ENCODE results near the gene SIRPD. TPM values are rescaled to one million over a fixed set of nuclear protein-coding genes. Genes with fewer than 3 reads are reported as not detected.
A peak's percentile ranks its signal among the peaks of the same experiment; 100 is the strongest.
"Not testable (repeated sequence)": the region's sequence is repeated elsewhere in the genome, so short reads cannot be mapped to it uniquely, and the experiment has no call there.

SIRPD gene
- total RNA-seq, 2 donors from 2014 or later = 0.24 TPM; not detected in 1

DNA sequence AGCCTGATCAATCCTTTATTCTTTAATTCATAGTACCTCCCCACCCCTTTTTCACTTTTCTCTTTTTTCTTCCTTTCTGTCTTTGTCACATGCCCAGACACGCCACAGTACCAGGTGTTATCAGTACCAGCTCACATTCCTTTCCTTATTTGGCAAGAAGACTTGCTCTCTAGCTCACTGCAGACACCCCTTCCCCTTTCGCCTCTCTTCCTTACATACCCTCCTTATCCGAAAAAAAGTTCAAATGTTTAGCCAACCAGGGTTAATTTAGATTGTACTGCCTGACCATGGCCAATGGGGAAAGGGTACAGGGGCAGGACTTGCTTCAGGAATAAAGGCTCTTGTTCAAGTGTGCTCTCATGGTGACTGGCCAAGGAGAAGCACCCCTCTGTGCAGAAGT, 57.0 kb downstream of the SIRPD start:
- intact Hi-C loops (cut with DNase I) = no loop called here
- no peak for DNase-seq (ENCODE audit: low spot score)

DNA sequence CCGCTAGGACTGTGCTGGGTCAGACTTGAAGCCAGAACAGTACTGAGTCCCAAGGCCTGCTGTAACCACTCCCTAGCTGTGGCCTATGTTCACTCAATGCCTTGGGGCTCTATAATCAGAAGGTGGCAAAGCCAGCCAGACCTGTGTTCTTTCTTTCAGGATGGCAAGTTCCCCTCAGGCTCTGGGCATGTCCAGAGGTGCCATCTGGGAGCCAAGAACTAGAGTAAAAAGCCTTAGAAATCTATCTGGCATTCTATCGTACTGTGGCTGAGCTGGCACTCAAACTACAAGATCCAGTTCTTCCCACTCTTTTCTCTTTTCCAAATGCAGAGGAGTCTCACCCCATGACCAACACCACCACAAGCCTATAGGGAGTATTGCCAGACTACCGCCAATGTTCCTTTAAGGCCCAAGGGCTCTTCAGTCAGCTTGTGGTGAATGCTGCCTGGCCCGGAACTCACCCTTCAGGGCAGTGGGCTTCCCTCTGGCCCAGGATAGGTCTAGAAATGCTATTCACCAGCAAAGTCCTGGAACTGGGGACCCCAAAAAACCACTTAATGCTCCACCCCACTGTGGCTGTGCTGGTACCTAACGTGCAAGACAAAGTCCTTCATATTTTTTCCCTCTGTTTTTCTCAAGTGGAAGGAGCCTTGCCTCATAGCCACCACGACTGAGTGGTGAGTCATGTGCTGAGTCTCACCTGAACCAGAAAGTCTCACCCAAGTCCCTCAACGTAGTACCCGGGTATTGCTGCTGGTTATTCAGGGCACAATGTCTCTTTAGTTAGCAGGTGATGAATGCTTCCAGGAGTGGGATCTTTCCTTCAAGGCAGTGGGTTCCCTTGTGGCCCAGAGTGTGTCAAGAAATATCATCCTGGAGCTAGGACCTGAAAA, 57.7 kb downstream of the SIRPD start:
- no peak for DNase-seq (ENCODE audit: low spot score)
- intact Hi-C loops (cut with DNase I) = no loop called here

DNA sequence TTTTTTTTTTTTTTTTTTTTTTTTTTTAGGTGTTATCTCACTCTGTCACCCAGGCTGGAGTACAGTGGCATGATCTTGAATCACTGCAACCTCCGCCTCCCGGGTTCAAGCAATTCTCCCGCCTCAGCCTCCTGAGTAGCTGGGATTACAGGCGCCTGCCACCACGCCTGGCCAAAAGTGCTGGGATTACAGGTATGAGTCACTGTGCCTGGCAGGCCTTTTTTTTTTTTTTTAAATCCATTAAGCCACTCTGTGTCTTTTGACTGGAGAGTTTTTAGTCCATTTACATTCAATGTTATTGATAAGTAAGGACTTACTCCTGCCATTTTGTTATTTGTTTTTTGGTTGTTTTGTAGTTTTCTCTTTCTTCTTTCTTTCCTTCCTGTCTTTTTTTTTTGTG, 60.1 kb downstream of the SIRPD start:
- intact Hi-C loops (cut with DNase I); DNase-seq (ENCODE audit: low spot score): not testable (repeated sequence)

DNA sequence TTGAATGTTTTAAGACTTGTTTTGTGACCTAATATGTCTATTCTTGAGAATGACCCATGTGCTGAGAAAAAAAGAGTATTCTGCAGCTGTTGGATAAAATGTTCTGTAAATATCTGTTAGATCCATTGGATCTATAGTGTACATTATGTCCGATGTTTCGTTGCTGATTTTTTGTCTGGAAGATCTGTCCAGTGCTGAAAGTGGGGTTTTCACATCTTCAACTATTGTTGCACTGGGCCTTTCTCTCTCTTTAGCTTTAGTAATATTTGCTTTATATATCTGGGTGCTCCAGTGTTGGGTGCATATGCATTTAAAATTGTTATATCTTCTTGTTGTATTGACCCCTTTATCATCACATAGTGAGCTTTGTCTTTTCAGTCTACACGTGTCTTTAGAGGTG, 60.6 kb downstream of the SIRPD start:
- DNase-seq (ENCODE audit: low spot score) = no peak
- intact Hi-C loops (cut with DNase I) = no loop called here

DNA sequence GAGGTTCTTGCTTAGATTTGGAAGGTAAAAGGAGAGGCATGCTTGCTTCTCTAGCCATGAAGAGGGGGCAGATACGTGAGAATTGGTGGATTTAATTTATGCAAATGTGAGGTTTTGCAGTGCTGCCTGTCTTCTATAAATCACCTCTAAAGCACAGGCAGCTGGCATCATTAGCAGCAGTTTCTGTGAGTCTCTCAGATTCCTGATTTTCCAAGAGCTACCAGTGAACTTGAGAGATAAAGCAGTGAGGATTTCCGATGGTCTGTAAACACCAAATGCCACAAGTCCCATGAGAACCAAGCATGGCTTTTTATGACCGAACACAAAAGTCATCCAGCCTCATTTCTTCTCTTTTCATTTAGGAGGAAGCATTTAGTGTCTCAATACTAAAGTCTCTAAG, 63.1 kb downstream of the SIRPD start:
- intact Hi-C loops (cut with DNase I) = no loop called here
- DNase-seq (ENCODE audit: low spot score) = no peak

DNA sequence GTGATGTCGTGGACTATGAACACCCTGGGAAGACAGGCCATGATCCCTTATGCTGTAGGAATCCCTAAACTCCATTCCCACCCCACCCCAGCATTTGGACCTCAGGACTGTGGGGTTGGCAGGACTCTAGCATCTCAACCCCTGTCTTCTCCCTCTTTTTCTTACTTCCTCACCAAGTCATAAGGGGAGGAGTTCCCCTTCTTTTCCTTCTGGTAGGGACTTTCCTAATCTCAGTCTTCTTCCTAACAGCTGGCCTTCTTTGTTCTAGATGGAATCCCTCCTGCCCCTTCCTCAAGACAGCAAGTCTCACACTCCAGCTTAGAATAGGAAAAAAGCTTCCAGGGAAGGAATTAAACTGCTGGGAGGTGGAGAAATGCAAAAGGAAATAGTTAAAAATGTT, 64.0 kb downstream of the SIRPD start:
- no peak for DNase-seq (ENCODE audit: low spot score)
- intact Hi-C loops (cut with DNase I) = no loop called here

DNA sequence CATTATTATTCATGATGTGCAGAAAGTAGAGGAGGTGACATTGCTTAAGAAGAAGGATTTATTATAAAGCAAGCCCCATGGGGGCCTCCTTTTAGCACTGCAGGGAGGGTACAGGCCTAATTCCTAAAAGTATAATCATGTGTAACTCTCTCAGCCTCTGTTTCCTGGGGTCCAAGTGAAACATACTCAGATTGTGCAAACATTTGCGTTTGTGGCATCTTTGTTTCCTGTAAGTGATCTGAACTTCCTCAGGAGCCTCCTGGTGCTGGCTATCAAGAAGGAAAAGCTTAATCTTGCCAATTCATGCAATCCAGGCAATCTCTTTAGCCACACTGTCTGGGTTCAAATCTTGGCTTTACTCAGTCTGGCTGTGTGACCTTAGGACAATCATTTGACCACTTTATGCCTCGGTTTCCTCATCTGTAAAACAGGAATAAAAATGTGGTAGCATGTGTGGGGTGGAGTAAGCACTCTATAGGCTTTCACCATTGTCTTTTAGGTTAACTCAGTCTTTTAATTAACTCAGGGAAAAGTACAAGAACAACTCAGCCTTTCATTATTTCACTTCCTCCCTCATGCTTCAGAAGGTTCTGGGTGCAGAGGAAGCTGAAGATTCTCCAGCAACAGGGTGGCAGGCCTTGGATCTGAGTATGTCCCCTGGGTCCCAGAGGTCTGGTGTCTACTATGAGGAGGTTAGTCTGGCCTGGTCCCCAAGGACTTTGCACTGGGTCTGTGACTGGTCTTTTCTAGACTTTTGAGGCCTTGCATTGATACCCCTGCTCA, 65.5 kb downstream of the SIRPD start:
- no peak for DNase-seq (ENCODE audit: low spot score)

DNA sequence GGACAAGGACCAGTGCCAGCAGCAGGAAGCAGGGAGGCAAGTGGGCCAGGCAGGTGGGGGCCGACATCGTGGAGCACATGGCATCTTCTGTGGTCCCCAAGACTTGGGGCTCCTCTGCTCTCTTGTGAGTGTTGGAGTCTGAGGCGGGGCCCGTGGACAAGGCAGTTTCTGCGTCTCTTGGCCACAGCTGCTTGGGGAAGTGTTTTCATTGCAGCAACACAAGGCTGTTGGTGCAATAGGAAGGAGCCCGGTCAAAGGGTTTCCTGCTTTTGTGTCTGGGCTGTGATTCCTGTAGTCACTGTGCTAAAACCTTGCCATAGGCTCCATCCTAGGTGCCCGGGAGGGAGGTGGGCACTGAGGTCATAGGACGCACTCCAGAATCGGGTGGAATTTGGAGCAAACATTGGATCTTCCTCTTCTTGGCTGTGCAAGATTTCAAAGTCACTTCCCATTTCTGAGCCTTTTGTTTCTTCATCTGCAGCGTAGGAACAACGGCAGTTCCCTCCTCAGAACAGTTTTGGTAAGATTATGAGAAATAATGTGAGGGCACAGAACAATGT, 66.1 kb downstream of the SIRPD start, which contains the start of gene SIRPB2:
TSS of gene SIRPB2 (minus strand) at position 140 of the 560 bp plus-strand sequence. CDS start at position 79, 61 bp downstream.
- intact Hi-C loops (cut with DNase I) = no loop called here
- DNase-seq (ENCODE audit: low spot score) = peak; percentile 88

More for the DNA sequence above, 65.5 kb downstream of the SIRPD start:
- intact Hi-C loops (cut with DNase I) = no loop called here

DNA sequence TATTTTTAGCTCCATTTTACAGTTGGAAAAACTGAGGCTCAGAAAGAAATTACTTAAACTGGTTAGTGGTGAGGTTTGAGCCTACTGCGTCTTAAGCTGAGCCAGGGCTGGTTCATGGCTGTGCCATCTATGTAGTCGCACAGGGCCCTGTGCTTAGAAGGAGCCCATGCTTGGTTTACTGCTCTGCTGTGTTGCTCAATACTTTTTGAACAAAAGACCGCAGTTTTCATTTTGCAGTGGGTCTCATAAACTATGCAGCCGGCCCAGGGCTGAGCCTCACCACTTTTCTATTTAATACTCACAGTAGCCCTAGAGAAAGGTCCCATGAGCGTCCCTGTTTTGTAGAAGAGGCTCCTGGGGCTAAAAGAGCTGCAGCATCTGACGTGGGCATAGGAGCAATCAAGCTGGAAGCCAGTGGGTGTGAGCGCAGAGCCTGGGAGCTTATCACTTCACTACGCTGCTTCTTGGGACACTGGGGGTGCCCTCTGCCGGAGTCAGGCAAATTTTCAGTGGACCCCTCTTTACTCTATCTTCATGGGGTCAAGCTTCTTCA, 66.8 kb downstream of the SIRPD start:
- intact Hi-C loops (cut with DNase I) = no loop called here
- DNase-seq (ENCODE audit: low spot score) = no peak

DNA sequence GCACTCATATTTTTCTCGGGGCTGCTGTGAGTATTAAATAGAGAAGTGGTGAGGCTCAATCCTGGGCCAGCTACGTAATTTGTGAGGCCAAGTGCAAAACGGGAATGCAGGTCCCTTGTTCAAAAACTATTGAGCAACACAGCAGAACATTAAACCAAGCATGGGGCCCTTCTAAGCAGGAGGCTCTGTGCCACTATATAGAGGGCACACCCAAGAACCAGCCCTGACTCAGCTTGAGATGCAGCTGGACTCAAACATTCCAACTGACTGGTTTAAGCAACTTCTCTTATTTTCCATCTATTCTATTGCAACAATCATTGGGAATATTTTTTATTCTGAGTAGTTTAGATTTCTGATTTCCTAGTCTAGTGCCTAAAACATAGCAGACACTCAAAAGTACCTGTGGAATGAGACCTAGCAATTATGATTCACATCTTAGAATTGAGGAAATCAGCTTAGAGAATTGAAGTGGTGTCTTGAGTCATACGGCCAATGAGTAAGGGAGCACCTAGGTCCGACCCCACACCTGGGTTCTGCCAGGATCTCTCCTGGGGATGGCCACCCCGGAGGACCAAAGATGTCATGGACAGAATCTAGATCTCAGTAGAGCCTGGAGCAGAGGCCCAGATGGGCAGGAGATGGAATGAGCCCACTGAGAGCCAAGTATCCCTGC, 67.6 kb downstream of the SIRPD start:
- intact Hi-C loops (cut with DNase I) = no loop called here
- no peak for DNase-seq (ENCODE audit: low spot score)

DNA sequence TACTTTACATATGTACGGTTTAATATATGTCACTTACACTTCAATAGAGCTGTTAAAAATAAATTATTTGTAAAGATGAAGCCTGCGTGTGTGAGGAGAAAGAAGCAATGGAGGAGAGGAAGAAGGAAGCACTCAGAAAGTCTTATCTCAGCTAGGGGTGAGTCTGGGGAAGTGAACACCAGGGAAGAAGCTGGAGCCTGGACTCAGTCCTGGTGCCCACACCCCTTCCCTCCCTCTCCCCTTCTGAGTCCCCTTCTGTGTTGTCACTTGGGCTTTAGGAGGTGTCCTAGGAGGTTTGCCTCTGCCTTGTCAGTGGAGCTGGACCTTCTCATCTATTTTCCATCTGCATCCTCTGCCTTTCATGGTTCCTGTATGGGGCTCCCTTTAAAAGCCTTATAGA, 68.2 kb downstream of the SIRPD start:
- DNase-seq (ENCODE audit: low spot score) = no peak
- intact Hi-C loops (cut with DNase I) = no loop called here

DNA sequence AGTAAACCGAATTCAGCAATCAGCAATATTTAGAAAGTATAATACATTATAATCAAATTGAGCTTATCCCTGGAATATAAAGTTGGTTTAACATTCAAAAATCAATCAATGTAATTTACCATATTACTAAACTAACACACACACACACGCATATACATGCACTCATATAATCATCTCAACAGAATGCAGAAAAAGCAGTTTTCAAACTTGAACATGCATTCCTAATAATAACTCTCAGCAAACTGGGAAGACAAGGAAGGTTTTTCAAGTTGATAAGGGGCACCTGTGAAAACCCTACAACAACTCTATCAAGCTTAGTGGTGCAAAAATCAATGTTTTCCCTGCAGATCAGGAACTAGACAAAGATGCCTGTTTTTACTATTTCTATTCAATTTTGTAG, 70.9 kb downstream of the SIRPD start:
- intact Hi-C loops (cut with DNase I) = no loop called here

DNA sequence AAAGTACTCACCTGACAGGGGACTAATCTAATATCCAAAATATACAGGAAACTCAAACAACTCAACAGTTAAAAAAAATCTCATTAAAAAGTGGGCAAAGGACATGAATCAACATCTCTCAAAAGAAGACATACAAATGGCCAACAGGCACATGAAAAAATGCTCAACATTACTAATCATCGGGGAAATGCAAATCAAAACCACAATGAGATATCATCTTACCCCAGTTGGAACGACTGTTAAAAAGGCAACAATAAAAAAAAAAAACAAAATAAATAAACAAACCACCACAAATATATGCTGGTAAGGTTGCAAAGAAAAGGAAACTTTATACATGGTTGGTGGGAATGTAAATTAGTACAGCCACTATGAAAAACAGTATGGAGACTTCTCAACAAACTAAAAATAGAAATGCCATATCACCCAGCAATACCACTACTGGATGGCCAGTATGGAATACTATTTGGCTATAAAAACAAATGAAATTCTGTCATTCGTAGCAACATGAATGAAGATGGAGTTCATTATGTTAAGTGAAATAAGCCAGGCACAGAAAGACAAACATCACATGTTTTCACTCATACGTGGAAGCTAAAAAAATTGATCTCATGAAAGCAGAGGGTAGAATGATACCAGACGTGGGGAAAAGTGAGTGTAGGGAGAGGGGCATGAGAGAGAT, 72.9 kb downstream of the SIRPD start:
- DNase-seq (ENCODE audit: low spot score) = no peak
- intact Hi-C loops (cut with DNase I) = no loop called here

More for the DNA sequence above, 70.9 kb downstream of the SIRPD start:
- no peak for DNase-seq (ENCODE audit: low spot score)

Other genes with a start within 250 kb of the SIRPD start
- gene SDCBP2, start 228.6 kb downstream of the SIRPD start, total RNA-seq = 1 to 10 TPM; 3.1 to 5.4 TPM
- gene FKBP1A, start 164.7 kb downstream of the SIRPD start, total RNA-seq = 100 to 1,000 TPM; 239 to 274 TPM
- gene NSFL1C, start 90.9 kb downstream of the SIRPD start, total RNA-seq = 10 to 100 TPM; 58.7 to 62.0 TPM
- 10 to 100 TPM in 1 of 2 donors, 1 to 10 TPM in 1; 8.8 to 13.3 TPM for gene SIRPB2, start 66.3 kb downstream of the SIRPD start, total RNA-seq
- gene SIRPB1, start 62.3 kb upstream of the SIRPD start, total RNA-seq = 10 to 100 TPM in 1 of 2 donors, 1 to 10 TPM in 1; 1.9 to 11.2 TPM
- under 1 TPM in 1 of 2 donors, not detected in 1; 0.19 TPM for gene SIRPG, start 100.1 kb upstream of the SIRPD start, total RNA-seq